GOT3 (cell line): ENCODE results near the gene ZDHHC1.
A peak's percentile ranks its signal among the peaks of the same experiment; 100 is the strongest.
"Not testable (repeated sequence)": the region's sequence is repeated elsewhere in the genome, so short reads cannot be mapped to it uniquely, and the experiment has no call there.

Experiments
- DNase-seq: peaks from one replicate; lab custom pipeline; 2025; ENCODE audit warnings: mixed read lengths; lab: John Stamatoyannopoulos, UW

ZDHHC1 gene

GRCh38 chr16:67394155-67395104 is 21.8 kb downstream of the ZDHHC1 start:
- no peak for DNase-seq

GRCh38 chr16:67393788-67394154 is 22.5 kb downstream of the ZDHHC1 start:
- no peak for DNase-seq

GRCh38 chr16:67393111-67393787 is 23.0 kb downstream of the ZDHHC1 start, which contains the start of gene TPPP3:
TSS of gene TPPP3 (minus strand) at chr16:67393498. CDS start at chr16:67391111, 2,387 bp downstream.
- DNase-seq = peak; percentile 52

GRCh38 chr16:67392301-67393059 is 23.8 kb downstream of the ZDHHC1 start:
- DNase-seq = no peak

GRCh38 chr16:67391424-67392300 is 24.6 kb downstream of the ZDHHC1 start:
- DNase-seq = no peak

- DNase-seq = no peak
Observed at GRCh38 chr16:67390816-67391423, 25.4 kb downstream of the ZDHHC1 start.

- DNase-seq = no peak
Observed at GRCh38 chr16:67389911-67390815, 26.1 kb downstream of the ZDHHC1 start.

- DNase-seq = no peak
Observed at GRCh38 chr16:67388591-67388990, 27.7 kb downstream of the ZDHHC1 start.

GRCh38 chr16:67388191-67388590 is 28.1 kb downstream of the ZDHHC1 start:
- DNase-seq = no peak

- DNase-seq = no peak
Observed at GRCh38 chr16:67387479-67388079, 28.7 kb downstream of the ZDHHC1 start.

- no peak for DNase-seq
Observed at GRCh38 chr16:67386861-67387455, 29.3 kb downstream of the ZDHHC1 start.

GRCh38 chr16:67384778-67385510 is 31.3 kb downstream of the ZDHHC1 start:
- DNase-seq = no peak

GRCh38 chr16:67383284-67383683 is 33.0 kb downstream of the ZDHHC1 start:
- no peak for DNase-seq

GRCh38 chr16:67378642-67379041 is 37.6 kb downstream of the ZDHHC1 start:
- no peak for DNase-seq

- not testable (repeated sequence) for DNase-seq
Observed at GRCh38 chr16:67376012-67376411, 40.3 kb downstream of the ZDHHC1 start.

GRCh38 chr16:67372664-67373063 is 43.6 kb downstream of the ZDHHC1 start:
- no peak for DNase-seq

- DNase-seq = no peak
Observed at GRCh38 chr16:67370661-67371060, 45.6 kb downstream of the ZDHHC1 start.

- DNase-seq = no peak
Observed at GRCh38 chr16:67364600-67365235, 51.6 kb downstream of the ZDHHC1 start.
